Colonic mucosa (tissue), 4 donors: Measurements from ENCODE around the gene PNPLA6. TPM values are rescaled to one million over a fixed set of nuclear protein-coding genes. Genes with fewer than 3 reads are reported as not detected.
A peak's percentile ranks its signal among the peaks of the same experiment; 100 is the strongest.

Source experiments
- DNase-seq: peaks from one replicate; pipeline ENCODE4 v3.0.0-alpha.2; 2020
- H3K27ac ChIP-seq: fragments of 200-600 bp; one replicate; pipeline ENCODE4 v1.8.0; 2021
- H3K27me3 ChIP-seq: fragments of 200-600 bp; one replicate; pipeline ENCODE4 v1.8.0; 2021
- H3K36me3 ChIP-seq: fragments of 200-600 bp; one replicate; pipeline ENCODE4 v1.8.0; 2021
- H3K4me1 ChIP-seq: fragments of 200-600 bp; one replicate; pipeline ENCODE4 v1.8.0; 2021; ENCODE audit warnings: mild to moderate bottlenecking
- H3K4me3 ChIP-seq: fragments of 200-600 bp; one replicate; pipeline ENCODE4 v1.8.0; 2021
- H3K9ac ChIP-seq, 2 donors: one replicate each; pipeline ENCODE4 v1.7.0; 2013; ENCODE audit warnings: control low read depth in 2 of 2, low read depth in 2 of 2, low read length in 2 of 2
- H3K9me3 ChIP-seq: fragments of 200-600 bp; one replicate; pipeline ENCODE4 v1.8.0; 2021
- intact Hi-C: fragments of 100-400 bp; cut with DNase I; formaldehyde crosslinking; loops from one replicate; pipeline ENCODE4 v1.14.1; 2022
- total RNA-seq, 2 donors: library from RNA; stranded (reverse); fragmentation: NEBNext Ultra II Directional in 1 of 2; extraction: Animal tissue kit (Norgen Biotek cat#: 25700) in 1 of 2; gene quantifications; one replicate each; pipeline ENCODE4 v1.2.1, GENCODE V29; 2021
- TF ChIP-seq, protein P1 (sequence below): fragments of 200-600 bp; IDR thresholded peaks from one replicate; pipeline ENCODE4 v1.8.0; 2022; ENCODE audit warnings: antibody characterized with exemption, mild to moderate bottlenecking
- donor health status: healthy.
- donor health status: DM: no; HTN: no; CAD: no.
- donor health status: DM: no; HTN: no; CAD: no.

Gene PNPLA6
- total RNA-seq, 2 donors from 2014 or later, result 93.0 to 131 TPM

DNA sequence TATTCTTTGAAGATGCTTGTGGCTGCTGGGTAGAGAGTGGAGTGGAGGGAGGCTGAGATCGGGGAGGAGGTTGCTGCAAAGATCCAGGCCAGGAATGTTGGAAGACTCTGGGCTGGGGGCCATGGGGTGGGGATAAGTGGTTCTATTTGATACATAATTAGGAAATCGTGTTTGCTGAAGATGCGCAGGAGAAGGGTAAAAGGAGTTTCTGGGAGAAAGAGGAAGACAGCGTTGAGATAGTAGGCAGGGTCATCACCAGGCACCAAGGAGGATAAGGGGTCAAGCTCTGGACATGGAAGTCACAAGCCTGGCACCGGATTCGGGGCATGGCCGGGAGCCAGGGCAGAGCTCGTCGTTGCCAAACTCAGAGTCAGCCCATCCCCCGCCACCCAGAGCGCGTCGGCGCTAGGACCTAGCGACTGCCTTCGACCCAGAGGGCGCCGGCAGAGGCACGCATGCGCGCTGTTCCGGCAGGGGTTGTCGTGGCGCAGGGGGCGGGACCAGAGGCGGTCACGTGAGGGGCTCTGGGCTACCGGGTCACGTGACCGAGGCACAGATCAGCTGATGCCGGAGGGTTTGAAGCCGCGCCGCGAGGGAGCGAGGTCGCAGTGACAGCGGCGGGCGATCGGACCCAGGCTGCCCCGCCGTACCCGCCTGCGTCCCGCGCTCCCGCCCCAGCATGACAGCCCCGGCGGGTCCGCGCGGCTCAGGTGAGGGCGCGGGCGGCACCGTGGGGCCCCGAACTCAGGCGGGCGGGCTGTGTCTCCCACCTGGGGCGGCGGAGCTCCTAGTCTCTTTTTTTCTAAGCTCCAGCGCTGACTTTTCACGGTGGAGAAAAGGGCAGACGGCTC lies 13.2 kb upstream of the PNPLA6 start, which contains the start of gene MCOLN1:
Gene MCOLN1, plus strand, starts transcription at position 553 of the 851 bp plus-strand sequence. Its CDS starts 127 bp downstream, at position 680.
- Histone ChIP-seq H3K36me3 (no peaks in the 10 kb centered on the region), H3K4me3 (peak within 1 kb of the TSS; percentile 95), H3K27me3 (no peaks in the 10 kb centered on the region), H3K27ac (peak within 1 kb of the TSS; percentile 0), H3K4me1 (peaks cover 10% of the 10 kb centered on the region), H3K9me3 (no peaks in the 10 kb centered on the region), H3K9ac (peak within 1 kb of the TSS; percentile 46 to 72)
- peak; percentile 99 for DNase-seq
- intact Hi-C loops, result no loop called here
- TF ChIP-seq, protein P1, sequence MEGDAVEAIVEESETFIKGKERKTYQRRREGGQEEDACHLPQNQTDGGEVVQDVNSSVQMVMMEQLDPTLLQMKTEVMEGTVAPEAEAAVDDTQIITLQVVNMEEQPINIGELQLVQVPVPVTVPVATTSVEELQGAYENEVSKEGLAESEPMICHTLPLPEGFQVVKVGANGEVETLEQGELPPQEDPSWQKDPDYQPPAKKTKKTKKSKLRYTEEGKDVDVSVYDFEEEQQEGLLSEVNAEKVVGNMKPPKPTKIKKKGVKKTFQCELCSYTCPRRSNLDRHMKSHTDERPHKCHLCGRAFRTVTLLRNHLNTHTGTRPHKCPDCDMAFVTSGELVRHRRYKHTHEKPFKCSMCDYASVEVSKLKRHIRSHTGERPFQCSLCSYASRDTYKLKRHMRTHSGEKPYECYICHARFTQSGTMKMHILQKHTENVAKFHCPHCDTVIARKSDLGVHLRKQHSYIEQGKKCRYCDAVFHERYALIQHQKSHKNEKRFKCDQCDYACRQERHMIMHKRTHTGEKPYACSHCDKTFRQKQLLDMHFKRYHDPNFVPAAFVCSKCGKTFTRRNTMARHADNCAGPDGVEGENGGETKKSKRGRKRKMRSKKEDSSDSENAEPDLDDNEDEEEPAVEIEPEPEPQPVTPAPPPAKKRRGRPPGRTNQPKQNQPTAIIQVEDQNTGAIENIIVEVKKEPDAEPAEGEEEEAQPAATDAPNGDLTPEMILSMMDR, result no peak

DNA sequence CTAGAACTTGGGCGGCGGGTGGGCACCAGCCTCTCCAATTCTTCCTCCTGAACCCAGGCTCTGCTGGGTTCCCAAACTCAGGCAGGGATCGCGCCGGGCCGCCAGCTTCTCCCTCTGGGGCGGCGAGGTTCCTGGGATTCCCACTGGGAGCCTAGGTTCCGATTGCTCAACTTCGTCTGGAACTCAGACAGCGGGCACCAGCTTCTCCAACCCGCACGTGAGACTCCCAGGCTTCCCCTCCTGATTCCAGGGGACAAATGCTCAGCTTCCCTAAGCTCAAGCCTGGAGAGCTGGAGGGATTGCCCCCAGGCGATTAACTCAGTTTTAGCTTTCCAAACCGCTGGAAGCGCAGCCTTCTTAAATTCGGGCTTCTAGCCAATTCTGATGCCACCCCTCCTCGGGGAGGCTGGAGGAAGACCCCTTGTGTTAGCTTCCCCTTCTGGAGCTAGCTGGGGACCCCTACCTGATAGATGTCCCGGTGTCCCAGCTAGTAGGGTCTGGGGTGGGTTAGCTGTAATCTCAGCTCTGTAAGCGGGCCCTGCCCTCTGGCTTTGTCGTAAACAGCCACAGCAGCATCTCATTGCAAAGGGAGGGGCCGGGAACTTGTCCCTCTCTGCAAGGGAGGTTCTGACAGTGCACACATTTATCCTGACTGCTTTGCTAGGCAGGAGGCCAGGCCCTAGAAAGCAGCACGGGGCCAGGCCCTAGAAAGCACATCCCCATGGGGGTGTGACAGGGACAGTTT lies 12.4 kb upstream of the PNPLA6 start:
- H3K4me3 ChIP-seq, result peak overlapping the region; percentile 95
- peaks cover 10% of the 10 kb centered on the region for H3K4me1 ChIP-seq
- no peak for DNase-seq
- no peaks in the 10 kb centered on the region for H3K36me3 ChIP-seq
- intact Hi-C loops, result no loop called here
- TF ChIP-seq, protein P1, result no peak
- H3K27ac ChIP-seq, result peak overlapping the region; percentile 0
- H3K9me3 ChIP-seq, result no peaks in the 10 kb centered on the region
- no peaks in the 10 kb centered on the region for H3K27me3 ChIP-seq
- peak overlapping the region; percentile 46 to 72 for H3K9ac ChIP-seq

DNA sequence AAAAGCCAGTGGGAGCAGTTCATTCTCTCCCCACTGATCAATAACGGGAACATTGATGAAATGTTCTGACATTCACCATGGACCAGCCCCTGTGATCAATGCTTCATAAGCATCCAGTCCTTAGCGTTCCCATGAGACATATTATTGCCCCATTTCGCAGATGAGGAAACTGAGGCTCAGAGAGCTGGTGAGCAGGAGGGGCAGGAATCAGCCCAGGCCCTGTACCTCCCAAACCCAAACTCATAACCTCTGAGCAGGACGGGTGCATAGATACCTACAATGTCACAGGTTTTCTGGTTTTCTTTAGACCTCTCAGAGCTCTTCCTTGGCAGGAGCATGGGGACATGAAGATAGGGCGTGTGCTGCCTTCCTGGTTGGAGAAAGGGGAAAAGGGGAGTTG lies 11.0 kb upstream of the PNPLA6 start:
- TF ChIP-seq, protein P1, result no peak
- DNase-seq, result no peak
- no peaks in the 10 kb centered on the region for H3K9me3 ChIP-seq
- H3K27ac ChIP-seq, result no peak overlapping the region
- H3K4me3 ChIP-seq, result no peak overlapping the region
- no peaks in the 10 kb centered on the region for H3K27me3 ChIP-seq
- peaks cover 10% of the 10 kb centered on the region for H3K4me1 ChIP-seq
- intact Hi-C loops, result no loop called here
- H3K9ac ChIP-seq, result no peak overlapping the region
- no peaks in the 10 kb centered on the region for H3K36me3 ChIP-seq

DNA sequence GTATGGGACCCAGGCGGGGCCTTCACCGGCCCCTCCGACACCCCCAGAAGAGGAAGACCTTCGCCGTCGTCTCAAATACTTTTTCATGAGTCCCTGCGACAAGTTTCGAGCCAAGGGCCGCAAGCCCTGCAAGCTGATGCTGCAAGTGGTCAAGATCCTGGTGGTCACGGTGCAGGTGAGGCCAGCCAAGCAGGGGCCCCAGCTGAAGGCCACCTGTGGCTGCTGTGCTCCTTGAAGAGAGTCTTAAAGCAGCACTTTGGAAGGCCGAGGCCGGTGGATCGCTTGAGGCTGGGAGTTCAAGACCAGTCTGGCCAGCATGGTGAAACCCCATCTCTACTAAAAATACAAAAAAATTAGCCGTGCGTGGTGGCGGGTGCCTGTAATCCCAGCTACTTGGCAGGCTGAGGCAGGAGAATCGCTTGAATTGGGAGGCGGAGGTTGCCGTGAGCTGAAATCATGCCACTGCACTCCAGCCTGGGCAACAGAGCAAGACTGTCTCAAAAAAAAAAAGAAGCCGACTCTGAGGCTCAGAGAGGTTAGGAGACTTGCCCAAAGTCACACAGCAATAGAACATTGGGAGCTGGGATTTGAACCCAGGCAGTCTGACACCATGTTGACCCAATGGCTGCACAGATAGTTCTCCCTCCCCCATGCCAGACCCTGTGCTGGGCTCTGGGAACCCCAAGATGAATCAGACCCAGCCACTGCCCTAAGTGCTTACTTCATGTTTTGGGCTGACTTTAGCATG lies 10.4 kb upstream of the PNPLA6 start:
- H3K9ac ChIP-seq, result no peak overlapping the region
- intact Hi-C loops, result no loop called here
- DNase-seq, result no peak

More for the DNA sequence above, 10.4 kb upstream of the PNPLA6 start:
- Histone ChIP-seq H3K4me1 (peaks cover 10% of the 10 kb centered on the region), H3K9me3 (no peaks in the 10 kb centered on the region), H3K27me3 (no peaks in the 10 kb centered on the region), H3K27ac (no peak overlapping the region), H3K36me3 (no peaks in the 10 kb centered on the region), H3K4me3 (no peak overlapping the region)
- TF ChIP-seq, protein P1, result no peak
